CD4-positive, alpha-beta T cell treated with Interleukin-4 for 1 hour (primary cell): Measurements from ENCODE around the gene PKNOX2.

ENCODE experiments used
- DNase-seq, 2 donors: peaks; one replicate each; pipeline ENCODE4 v3.0.0-alpha.2; 2020 to 2022

The PKNOX2 gene

DNA sequence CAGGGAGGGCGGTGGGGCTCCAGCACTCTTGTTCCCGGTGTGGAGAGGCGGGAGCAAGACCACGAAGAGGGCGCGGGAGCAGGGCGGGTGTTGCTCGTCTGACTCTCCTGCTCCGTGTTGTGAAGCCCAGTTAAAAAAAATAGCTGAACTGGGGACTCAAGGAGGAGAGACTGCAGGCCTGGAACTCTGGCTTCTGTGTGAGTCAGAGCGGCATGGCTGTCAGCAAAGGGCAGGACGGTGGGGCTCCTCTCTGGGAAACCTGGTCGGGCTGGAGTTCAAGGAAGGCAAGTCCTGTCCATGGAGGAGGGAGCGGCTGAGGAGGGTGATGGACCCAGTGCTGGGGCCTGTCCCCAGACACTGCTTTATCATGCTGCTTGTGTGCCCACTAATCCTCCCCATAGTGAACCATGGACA lies 179.2 kb downstream of the PKNOX2 start:
- no peak for DNase-seq

DNA sequence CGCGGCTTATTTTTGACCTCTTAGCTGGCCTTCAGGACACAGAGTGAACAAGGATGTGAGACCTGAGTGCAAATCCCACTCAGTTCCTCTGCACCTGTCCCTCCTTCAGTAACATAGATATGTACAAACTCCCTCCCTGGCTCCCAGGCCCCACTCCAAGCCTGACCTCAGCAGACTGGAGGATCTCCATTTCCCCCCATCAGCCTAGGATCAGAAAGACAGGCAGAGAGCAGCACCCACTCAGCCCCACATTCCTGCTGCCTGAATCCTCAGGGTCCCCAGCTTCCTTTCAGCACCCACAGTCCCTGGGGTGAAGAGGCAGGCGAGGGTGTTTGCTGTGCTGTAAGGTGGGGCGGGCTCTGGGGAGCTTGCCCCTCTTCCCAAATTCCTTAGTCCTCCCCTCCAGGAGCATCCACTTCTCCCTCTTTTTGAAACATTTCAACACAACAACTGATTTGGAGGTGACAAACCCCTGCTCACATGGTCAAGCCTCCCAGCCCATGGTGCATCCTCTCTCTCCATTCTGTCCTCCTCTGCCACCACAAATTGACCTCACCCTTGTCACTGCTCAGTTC lies 180.4 kb downstream of the PKNOX2 start:
- DNase-seq: no peak

DNA sequence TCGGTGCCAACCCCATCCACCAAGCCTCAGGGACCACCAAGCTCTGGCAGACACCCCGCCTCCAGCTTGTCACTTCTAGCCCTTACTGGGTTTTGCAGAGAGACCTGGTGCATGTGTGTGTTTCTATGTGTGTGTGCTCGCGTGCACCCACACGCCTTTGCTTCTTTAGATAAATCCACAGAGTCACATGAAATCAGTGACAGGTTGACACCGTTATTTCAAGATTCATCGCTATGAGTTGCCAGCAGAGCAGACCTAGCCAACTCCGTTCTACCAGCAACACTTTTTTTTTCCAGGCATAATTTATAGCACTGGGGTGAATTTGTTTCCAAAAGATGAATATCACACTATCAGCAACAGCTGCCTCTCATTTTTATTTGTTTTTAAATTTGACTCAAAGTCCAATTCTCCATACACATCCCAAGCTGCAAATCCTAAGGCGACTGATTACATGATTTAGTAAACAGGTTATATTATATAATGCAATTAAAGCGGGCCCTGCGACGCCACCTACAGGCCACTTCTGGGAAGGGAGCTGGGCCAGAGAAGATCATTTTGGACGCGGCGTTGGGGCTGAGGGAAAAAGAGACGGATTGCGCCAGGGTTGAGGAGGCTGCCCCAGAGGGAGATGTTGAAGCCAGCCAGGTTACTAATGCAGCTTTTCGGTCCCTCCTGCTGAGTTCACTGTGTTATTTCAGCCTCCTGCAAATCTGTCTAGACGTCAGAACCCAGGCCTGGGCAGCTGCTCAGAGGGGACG lies 181.0 kb downstream of the PKNOX2 start:
- peak in 1 of 2 donors; percentile 34 for DNase-seq

DNA sequence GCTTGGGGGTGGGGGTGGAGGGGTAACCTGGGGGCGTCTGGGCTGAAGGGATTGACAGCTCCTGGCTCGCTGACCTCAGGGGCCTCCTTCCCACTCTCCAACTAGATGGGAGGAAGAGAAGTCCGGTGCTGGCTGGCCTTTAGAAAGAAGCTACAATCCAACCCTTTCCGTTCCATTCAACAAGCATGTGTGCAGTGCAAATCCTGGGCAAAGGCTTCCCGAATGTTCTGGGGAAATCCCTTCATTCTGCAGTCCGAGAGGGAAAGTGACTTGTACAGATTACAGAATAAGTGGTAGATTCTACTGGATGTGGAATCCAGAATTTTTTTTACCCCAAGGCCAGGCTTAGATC lies 181.6 kb downstream of the PKNOX2 start:
- no peak for DNase-seq

DNA sequence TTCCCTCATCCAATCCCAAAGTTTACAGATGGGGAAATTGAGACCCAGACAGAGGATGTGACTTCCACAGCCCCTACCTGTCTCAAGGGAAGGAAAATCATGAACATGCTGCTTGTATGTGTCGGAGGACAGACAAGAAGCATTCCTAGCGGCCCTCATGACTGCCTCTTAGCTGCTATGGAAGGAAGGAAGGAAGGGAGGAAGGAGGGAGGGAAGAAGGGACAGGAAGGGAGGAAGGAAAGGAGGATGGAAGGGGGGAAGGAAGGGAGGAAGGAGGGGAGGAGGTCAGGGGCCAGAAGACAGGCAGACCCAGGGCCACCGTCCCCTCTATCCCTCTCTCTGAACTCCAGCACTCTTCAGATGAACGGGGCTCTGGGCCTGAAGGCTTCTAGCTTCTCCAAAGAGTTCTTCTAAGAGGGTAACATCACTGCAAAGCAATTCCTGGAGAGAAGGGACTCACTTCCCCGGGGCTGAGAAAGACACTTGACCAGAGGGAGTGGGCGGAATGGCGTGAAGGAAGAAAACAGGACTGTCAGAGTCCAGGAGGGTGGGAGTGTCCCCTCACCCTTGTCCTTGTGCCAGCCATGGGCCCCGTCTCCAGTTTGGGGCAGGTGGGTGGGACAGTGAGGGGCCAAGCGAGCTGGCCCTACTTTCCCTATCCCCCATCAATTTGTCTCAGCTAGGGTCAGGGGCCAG lies 182.2 kb downstream of the PKNOX2 start:
- no peak for DNase-seq

DNA sequence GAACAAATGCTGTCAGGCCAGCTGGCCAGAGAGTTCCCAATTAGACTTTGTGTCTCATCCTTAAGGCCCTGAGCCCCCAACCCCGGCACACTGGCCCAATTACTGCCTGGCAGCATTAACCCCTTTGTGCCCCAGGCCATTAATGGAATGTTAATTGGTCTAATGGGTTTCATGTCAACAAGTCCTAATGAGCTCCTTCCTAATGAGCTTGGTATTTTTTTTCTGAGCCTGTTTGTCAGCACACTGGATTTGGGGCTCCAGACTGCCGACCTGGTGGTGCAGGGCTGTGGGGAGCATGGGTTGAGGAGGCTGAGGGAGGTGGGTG lies 182.7 kb downstream of the PKNOX2 start:
- no peak for DNase-seq

DNA sequence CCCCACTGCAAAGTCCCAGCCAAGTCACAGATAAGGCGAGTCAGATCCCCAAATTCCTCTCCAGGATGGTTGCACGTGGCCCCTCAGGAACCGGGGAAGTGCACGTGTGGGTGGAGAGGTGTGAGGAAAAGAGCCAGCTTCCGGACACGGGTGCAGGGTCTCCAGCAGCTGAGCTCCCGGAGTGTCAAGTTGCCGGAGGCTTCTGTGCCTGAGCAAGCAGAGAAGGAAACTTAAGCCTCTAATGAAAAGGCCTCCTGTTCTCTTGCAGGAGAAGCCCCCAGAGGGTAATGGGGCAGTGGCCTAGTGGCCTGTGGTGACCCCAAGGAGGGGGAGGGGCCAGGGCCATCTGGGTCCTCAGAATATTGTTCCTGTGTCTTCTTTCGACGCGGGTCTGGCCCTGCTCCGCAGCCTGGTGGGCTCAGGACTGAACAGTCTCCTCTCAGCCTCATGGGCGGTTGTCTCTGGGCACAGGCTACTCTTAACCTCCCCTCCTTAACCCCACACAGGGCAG lies 183.6 kb downstream of the PKNOX2 start:
- DNase-seq: no peak

DNA sequence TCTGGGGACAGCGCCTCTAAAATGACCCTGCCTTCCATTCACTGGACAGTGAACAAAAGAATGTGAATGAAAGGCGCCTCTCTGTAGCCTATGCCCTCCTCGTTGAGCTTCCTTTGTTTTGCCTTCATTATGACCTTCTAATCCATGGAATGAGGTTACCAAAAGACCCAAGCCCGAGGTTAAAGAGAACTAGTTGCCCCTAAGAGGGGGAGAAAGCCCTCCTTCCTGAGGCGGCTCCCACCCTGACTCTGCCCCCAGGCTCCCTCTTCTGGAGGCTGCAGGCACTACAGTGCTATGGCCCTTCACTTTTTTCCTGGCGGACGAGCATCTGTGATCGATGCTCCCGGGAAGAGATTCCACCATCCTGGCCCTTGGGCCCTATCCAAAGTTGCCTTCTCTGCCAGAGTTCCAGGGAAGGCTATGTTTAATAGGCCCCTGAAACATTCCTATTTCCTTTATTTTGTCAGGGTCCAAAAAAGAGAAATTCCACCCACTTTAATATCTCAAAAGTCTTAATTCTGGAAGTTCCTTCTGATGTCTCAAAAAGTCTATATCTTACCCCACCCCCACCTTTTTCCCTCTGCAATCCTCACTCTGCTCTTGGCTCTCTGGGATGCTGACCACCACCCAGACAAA lies 184.2 kb downstream of the PKNOX2 start:
- DNase-seq: peak in 1 of 2 donors; percentile 28

DNA sequence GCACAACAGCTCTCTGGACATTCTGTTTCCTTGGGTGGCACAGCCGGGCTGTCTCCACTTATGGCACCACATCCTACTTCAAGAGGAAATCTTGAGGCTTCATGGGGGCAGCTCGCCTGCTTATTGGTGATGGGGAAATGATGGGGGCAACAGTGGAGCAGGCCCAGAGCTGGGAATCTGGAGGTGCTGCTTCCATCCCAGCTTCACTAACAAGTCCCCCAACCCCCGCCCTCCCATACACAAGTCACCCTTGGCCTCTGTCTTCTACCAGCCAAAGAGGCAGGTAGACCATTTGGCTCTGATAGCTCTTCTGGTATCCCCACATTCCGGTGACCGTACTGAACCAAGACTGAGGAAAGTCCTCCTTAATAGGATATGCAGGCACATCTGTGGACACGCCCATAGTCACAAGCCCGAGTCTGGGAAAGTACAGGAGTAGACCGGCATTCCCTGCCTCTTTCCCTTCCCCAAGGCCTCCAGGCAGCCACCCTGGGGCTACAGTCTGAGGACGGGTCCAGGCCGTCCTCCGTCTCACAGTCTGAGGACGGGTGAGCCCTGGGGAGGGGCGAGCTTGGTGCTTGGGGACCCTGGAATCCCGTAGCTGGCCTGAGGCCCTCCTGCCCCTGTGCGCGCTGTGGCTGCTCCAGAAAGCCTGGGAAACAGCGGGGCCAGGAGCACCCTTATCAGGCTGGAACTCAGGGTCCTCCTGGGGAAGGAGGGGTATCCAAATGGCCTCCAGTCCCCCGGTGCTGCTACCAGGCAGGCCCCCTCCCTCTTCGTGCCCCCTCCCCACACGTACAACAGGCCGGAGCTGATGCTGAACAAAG lies 185.9 kb downstream of the PKNOX2 start:
- no peak for DNase-seq

DNA sequence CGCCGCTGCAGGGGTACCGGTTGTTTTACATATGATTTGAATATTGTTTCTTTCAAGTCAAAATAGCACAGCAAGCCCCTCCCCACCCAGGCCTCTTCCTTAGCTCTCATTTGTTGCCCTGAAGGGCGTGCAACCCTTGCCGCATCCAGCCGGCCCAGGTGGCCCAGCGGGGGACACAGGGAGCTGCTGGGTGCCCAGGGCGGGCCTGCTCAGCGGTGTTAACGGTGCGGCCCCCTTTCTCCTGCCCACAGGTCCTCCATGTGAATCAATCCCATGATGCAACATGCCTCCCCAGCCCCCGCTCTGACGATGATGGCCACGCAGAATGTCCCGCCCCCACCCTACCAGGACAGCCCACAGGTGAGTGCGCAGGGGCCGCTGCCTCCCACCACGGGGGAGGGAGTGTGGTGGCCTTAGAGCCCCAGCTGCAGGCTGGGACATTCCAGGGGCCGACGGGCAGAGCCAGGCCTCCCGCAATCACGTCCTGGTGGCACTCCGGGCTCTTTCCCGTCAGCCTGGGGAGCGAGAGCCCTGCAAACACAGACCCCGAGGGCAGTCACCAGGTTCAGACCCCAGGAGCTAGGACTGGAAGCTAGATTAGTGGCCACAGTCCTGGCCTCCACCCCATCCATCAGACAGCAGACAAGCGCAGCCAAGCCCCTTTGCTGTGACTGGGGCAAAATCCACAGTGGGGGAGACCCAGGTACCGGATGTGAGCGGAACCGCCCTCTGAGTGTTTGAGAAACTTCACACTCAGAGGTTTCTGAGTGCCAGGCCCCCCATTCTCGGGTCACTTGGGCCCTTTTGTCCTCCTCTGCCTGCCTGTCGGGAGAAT lies 186.7 kb downstream of the PKNOX2 start:
- no peak for DNase-seq

DNA sequence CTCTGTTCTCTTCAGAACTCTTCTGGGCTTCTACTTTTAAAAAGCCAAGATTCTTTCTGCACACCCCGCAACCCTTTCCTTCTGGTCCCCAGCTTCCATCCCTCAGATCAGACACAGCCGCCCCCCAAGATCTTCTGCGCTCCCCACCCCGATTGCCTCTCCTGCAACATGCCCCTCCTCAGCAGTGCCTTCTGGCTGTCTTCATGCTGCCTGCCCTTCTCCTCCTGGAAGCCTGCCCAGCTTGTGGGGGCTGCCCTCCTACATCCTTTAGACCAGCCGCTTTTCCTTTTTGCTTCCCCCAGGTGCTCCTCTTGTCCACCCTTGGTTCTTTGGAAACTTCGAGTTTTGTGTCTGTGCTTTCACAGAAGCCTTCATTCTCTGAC lies 187.3 kb downstream of the PKNOX2 start:
- DNase-seq: no peak

DNA sequence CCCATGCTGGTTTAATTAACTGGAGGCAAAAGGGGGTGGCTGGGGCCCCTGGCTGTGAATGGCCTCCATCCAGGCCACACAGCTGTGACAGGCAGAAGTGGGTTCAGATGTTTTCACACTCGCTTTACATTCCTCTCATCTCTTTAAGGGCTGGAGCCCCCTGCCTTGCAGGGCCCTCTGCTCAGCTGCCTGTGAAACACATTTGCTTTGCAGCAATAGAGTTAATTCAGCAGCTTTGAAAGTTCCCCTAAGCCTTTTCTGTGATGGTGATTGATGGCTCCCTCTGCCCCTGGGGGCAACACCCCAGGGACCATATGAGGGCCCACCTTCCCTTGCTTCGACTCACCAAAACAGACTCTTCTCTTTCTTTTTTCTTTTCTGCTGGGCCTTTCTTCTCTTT lies 192.2 kb downstream of the PKNOX2 start:
- DNase-seq: no peak

DNA sequence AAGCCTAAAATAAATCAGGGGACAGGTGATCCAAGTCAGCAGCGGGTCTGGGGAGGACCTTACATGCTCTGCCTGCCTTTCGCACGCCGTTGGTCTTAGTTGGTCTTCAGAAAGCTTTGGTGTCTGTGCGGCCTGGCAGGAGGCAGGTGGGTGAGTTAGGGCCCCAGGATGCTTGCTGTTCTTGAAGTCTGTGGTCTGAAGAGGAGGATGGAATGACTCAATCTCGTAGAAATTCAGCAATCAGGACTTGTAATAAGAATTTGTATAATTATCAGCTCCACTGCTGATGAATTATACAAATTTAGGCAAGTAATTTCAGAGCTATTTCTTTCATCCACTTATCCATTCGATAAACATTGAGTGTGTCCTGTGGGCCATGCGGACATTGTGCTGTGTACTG lies 193.0 kb downstream of the PKNOX2 start:
- DNase-seq: no peak

DNA sequence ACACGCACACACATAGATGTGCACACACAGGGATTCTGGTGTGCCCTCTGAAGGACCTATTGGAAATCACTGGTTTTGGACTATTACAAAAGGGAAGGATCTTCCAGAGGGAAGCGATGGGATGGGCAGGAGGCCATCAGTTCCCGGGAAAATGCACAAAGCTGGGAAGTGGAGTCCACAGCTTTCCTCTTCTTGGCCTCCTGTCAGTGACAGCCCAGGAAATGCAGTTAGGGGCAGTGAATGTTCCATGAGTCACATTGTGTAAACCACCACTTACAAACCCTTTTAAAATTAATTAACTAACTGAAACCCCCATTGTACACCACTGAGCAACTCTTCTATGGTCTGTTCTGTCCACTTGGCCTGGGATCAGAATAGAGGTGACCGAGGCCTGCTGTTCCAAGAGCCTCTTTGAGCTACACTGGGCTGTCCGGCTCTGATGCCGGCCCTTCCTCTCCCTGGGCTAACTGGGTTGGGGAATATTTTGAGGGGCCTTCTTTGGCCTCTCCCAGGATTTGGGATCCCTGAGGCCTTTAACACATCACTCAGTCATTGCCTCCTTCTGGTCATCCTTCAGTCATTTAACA lies 193.8 kb downstream of the PKNOX2 start:
- no peak for DNase-seq

DNA sequence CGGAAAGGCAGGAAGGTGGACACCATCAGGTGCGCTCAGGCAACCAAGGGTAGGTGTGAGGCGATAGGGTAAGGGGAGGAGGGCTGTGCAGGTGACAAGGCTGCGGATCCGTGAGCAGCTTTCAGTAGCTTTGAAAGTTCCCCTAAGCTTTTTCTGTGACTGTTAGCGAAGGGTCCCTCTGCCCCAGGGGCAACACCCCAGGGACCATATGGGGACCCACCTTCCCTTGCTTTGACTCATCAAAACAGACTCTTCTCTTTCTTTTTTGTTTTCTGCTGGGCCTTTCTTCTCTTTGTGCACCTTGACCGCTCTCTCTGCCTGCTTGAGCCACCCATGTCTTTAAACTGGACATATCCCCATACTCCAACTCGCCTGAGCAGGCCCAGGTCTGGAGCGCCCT lies 194.6 kb downstream of the PKNOX2 start:
- no peak for DNase-seq

DNA sequence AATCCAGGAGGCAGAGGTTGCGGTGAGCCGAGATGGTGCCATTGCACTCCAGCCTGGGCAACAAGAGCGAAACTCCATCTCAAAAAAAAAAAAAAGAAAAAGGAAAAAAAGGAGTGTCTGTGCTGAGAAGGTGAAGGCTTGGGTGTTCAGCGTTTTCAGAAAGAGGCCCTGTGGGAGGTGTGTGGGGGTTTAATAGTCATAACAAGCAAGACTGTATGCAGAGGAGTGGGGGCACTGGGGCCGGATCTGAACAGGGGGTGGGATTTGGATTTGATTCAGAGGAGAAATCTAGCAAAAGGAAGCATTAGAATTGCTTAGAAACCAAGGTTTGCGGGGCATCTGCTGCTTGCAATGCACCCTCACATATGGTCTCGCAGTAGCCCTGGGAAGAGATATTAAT lies 195.5 kb downstream of the PKNOX2 start:
- no peak for DNase-seq

DNA sequence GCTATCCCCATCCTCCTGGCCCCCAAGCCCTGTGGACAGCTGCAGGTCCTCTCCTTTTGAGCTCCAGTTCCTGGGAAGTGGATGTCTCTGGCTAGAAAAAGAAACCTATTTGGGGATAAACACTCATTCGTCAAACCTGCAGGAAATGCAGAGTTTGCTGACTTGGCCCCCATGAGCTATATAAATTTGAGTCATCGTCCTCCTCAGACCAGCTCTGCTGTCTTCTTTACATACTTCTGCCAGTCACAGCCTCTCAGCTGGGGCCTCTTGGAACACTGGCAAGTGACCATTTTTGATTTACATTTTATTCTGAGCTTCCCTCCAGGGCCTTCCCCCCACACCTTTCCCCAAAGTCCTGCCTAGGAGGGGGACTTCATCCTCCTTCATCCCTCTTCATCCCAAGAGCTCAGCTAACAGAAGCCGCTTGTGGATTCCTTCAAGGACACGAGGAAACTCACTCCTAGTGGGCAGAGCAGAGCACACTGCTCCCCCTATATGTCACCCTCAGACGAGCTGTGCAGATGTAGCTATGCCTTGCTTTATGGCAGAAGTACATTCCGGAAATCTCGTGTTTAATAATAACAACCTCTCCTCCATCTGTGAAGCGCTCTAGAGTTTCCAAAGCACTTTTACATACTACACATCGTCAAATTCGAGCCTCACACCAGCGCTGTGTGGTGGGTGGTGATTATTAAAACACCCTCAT lies 199.7 kb downstream of the PKNOX2 start:
- DNase-seq: no peak

DNA sequence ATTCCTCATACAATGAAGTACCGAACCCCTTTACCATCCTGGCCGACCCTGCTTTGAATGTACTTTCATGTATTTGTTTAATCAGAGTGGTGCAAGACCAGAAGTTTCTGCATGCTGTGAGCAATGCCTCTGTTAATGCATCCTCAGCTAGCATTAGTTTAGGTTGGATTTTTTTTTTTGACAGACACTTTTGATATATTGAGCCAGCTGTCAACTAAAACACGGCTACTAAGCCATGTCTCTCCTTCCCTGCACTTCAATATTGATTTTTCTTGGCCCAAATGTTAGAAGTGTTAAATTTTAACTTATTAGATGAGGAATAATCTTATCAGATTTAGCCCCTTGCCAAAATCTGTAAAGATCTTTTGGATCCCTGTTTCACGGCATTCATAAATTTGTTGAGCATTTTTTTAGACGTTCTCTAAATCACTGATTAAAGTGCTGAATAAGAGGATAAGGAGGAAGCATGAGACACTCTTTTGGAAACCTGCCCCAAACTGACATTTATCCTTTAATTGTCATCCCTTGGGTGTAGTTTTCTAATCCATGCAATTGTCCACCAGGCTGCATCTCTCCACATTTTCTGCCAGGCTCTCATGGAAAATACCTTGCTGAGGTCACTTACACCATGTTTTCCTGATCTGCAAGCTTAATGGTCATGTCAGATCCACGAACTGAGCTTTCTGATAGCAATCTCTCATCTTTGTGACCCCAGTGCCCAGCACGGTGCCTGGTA lies 200.8 kb downstream of the PKNOX2 start:
- no peak for DNase-seq

DNA sequence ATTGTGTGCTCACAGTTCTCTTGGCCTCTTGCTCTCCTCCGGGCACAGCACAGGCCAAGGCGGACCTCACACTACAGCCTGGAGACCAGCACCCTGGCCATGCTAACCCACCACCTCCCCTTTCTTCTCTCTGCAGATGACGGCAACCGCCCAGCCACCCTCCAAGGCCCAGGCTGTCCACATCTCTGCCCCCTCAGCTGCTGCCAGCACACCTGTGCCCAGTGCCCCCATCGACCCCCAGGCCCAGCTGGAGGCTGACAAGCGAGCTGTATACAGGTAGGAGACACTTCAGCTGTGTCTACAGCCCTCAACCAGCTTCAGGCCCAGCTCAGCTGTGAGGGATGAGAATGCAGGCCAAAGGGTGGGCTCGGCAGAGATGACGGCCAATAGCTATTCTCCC lies 203.2 kb downstream of the PKNOX2 start:
- DNase-seq: no peak

DNA sequence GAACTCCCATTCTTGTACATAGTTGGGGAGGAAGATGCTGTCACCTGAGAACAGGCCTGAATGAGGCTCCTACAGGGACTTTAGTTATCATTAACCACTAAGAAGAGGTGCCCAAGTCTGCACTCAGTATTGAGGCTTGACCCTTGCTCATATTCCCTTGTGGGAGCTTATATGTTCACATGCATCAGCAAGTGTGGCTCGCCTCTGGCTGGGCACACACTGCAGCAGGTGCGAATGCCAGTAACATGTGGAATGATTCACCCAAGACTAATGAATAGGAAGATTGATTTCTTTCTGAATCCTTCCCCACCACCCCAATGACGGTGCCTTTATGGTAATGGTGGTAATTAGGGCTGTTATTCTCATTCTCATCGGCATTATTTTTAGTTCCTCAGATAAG lies 204.2 kb downstream of the PKNOX2 start:
- DNase-seq: no peak
